Liver (tissue), 9 donors: ENCODE measurements around the gene B9D2. TPM values are rescaled to one million over a fixed set of nuclear protein-coding genes. Genes with fewer than 3 reads are reported as not detected.
A peak's percentile ranks its signal among the peaks of the same experiment; 100 is the strongest.

ENCODE experiments used
- DNase-seq: peaks from one replicate; pipeline ENCODE4 v3.0.0-alpha.2; 2017; ENCODE audit warnings: low spot score
- H3K27ac ChIP-seq, 2 donors: one replicate each; pipeline ENCODE4 v1.7.0; 2013; ENCODE audit warnings: inconsistent platforms in 2 of 2, low read length in 2 of 2, control low read depth in 1 of 2, low read depth in 1 of 2, mild to moderate bottlenecking in 1 of 2
- H3K27me3 ChIP-seq, 4 donors: one replicate each; pipeline versions ENCODE4 v1.6.1 to v1.7.0; 2013; ENCODE audit warnings: low read length in 3 of 4, inconsistent platforms in 1 of 4, mild to moderate bottlenecking in 1 of 4, moderate library complexity in 1 of 4; ENCODE audit not compliant: control insufficient read depth in 4 of 4, insufficient read depth in 4 of 4
- H3K36me3 ChIP-seq, 4 donors: one replicate each; pipeline versions ENCODE4 v1.6.1 to v1.7.0; 2013; ENCODE audit warnings: low read length in 3 of 4, mild to moderate bottlenecking in 3 of 4, low read depth in 1 of 4, moderate library complexity in 1 of 4; ENCODE audit not compliant: control insufficient read depth in 4 of 4, insufficient read depth in 3 of 4
- H3K4me1 ChIP-seq, 4 donors: one replicate each; pipeline versions ENCODE4 v1.6.1 to v1.7.0; 2013; ENCODE audit warnings: low read length in 3 of 4, mild to moderate bottlenecking in 3 of 4, moderate library complexity in 1 of 4; ENCODE audit not compliant: control insufficient read depth in 4 of 4, insufficient read depth in 4 of 4
- H3K4me3 ChIP-seq, 3 donors: one replicate each; pipeline versions ENCODE4 v1.6.1 to v1.7.0; 2013; ENCODE audit warnings: low read length in 3 of 3, control low read depth in 1 of 3, low read depth in 1 of 3, mild to moderate bottlenecking in 1 of 3
- H3K9ac ChIP-seq, 2 donors: one replicate each; pipeline ENCODE4 v1.7.0; 2013; ENCODE audit warnings: low read length in 2 of 2, mild to moderate bottlenecking in 2 of 2, moderate library complexity in 2 of 2, control low read depth in 1 of 2, low read depth in 1 of 2
- H3K9me3 ChIP-seq, 4 donors: one replicate each; pipeline versions ENCODE4 v1.6.1 to v1.7.0; 2013; ENCODE audit warnings: low read length in 3 of 4; ENCODE audit not compliant: control insufficient read depth in 4 of 4
- GABPA ChIP-seq, 2 donors: IDR thresholded peaks in 1 of 2; conservative IDR thresholded peaks in 1 of 2; 2 replicates each; pipeline ENCODE4 v1.6.1; 2016; ENCODE audit warnings: antibody characterized with exemption in 2 of 2, mild to moderate bottlenecking in 1 of 2, moderate library complexity in 1 of 2
- HNF4A ChIP-seq, 2 donors: conservative IDR thresholded peaks; 2 replicates each; pipeline ENCODE4 v1.6.1; 2016; ENCODE audit warnings: antibody characterized with exemption in 2 of 2, mild to moderate bottlenecking in 2 of 2
- HNF4G ChIP-seq: IDR thresholded peaks from 2 replicates; pipeline ENCODE4 v1.6.1; 2016; ENCODE audit warnings: antibody characterized with exemption
- JUND ChIP-seq, 2 donors: IDR thresholded peaks; 2 replicates each; pipeline ENCODE4 v1.6.1; 2016; ENCODE audit warnings: antibody characterized with exemption in 2 of 2
- NR2F2 ChIP-seq: IDR thresholded peaks from 2 replicates; pipeline ENCODE4 v1.6.1; 2016; ENCODE audit warnings: antibody characterized with exemption
- RAD21 ChIP-seq, 2 donors: IDR thresholded peaks; 2 replicates each; pipeline ENCODE4 v1.6.1; 2016; ENCODE audit warnings: antibody characterized with exemption in 2 of 2, mild to moderate bottlenecking in 2 of 2
- RXRA ChIP-seq, 2 donors: IDR thresholded peaks; 2 replicates each; pipeline ENCODE4 v1.6.1; 2017 to 2018; ENCODE audit warnings: antibody characterized with exemption in 2 of 2, mild to moderate bottlenecking in 1 of 2
- TAF1 ChIP-seq: conservative IDR thresholded peaks from 2 replicates; pipeline ENCODE4 v1.6.1; 2016; ENCODE audit warnings: antibody characterized with exemption, mild to moderate bottlenecking
- ZBTB33 ChIP-seq: IDR thresholded peaks from 2 replicates; pipeline ENCODE4 v1.6.1; 2016; ENCODE audit warnings: antibody characterized with exemption
- WGBS: extraction: QIAGEN DNeasy Blood & Tissue Kit; methylation state at CpG from one replicate; pipeline ENCODE4 v1.1.7; 2013; 5-methylcytosine and 5-hydroxymethylcytosine counted together
- polyA plus RNA-seq, 2 donors: library from polyadenylated mRNA; stranded (reverse) in 1 of 2; unstranded in 1 of 2; fragments of 200-250 nt in 1 of 2; fragments of >200 nt in 1 of 2; fragmentation: Nextera tagmentation in 1 of 2; extraction: Ambion mirVana in 1 of 2; gene quantifications; one replicate each; pipeline versions ENCODE4 v1.2.1 to v1.2.3, GENCODE V29; 2013 to 2015
- total RNA-seq, 2 donors: library from RNA; depleted of rRNA; stranded (reverse); fragments of >200 nt; gene quantifications; one replicate each; pipeline ENCODE4 v1.2.3, GENCODE V29; 2014
- TF ChIP-seq, protein P1 (sequence below): fragments of 150-350 bp; IDR thresholded peaks from 2 replicates; pipeline ENCODE4 v1.5.1; 2017; ENCODE audit warnings: improper control_type of control experiment, low read depth, low read length; ENCODE audit not compliant: missing input control
- donor health status: healthy.
- donor health status: healthy.
- donor health status: healthy.
- donor health status: healthy.
- donor health status: healthy.

The B9D2 gene
- total and polyA plus RNA-seq, 4 donors: 2.4 to 3.7 (median 3.0) TPM

DNA sequence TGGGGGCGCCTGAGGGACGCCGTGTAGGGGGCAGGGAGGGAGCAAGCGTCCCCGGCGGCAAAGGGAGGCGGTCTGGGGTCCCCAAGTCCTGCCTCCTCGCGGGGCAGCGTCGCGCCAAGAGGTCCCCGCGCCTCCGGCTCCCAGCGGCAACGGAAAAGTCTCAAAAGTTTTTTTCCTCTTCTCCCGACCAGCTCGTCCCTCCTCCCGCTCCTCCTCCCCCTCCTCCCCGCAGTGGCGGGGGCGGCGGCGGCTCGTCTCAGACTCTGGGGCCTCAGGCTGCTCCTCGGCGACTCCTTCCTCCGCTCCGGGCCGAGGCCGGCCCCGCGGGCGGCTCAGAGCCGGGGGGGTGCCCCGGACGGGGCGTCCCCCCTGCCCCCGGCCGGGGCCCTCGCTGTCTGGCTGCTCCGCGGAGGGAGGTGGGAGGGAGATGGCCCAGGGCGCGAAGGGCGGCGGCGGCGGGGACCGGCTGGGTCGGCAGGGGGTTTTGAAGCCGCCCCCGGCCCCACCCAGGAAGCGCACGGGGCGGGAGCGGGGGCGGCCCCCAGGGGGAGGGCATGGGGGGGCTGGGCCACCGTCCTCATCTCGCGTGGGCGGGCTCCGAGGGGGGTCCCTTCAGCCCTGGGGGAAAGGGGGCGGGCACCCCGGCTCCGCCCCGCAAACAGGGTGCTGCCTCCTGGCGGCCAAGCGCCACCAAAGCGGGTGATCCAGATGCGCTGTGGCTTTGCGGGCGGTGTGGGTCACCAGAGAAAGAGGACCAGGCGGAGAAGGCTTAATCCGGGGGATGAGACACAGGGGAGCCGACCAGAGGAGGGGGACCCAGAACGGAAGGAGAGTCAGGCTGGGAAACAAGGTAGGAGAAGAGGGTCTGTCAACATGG, 10.2 kb downstream of the B9D2 start, which contains the start of gene TGFB1:
TGFB1 (minus strand) TSS at position 457 of the 877 bp plus-strand sequence. CDS start 878 bp downstream, outside the sequence.
- WGBS: 2% methylated on average over 78 of the region's 78 CpGs
- Histone ChIP-seq H3K4me1 (peaks cover 0 to 39% (median 20%) of the 10 kb centered on the region in 4 donors), H3K9ac (peak within 1 kb of the TSS; percentile 20 to 46), H3K4me3 (peak within 1 kb of the TSS; percentile 45 to 69 (median 61)), H3K27ac (peak within 1 kb of the TSS; percentile 71 to 73), H3K9me3 (no peaks in the 10 kb centered on the region), H3K27me3 (no peaks in the 10 kb centered on the region), H3K36me3 (no peaks in the 10 kb centered on the region)
- DNase-seq: peak; percentile 76
- TF ChIP-seq RAD21 (IDR thresholded peaks at IDR 0.05) (peak; percentile 52 to 72), HNF4G (no peak)
- TF ChIP-seq, protein P1, sequence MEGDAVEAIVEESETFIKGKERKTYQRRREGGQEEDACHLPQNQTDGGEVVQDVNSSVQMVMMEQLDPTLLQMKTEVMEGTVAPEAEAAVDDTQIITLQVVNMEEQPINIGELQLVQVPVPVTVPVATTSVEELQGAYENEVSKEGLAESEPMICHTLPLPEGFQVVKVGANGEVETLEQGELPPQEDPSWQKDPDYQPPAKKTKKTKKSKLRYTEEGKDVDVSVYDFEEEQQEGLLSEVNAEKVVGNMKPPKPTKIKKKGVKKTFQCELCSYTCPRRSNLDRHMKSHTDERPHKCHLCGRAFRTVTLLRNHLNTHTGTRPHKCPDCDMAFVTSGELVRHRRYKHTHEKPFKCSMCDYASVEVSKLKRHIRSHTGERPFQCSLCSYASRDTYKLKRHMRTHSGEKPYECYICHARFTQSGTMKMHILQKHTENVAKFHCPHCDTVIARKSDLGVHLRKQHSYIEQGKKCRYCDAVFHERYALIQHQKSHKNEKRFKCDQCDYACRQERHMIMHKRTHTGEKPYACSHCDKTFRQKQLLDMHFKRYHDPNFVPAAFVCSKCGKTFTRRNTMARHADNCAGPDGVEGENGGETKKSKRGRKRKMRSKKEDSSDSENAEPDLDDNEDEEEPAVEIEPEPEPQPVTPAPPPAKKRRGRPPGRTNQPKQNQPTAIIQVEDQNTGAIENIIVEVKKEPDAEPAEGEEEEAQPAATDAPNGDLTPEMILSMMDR: peak; percentile 75

GRCh38 chr19:41352609-41353465, 11.1 kb downstream of the B9D2 start:
- no peaks in the 10 kb centered on the region for H3K9me3 ChIP-seq
- TF ChIP-seq ZBTB33 (no peak), JUND (IDR thresholded peaks at IDR 0.05) (no peak), RAD21 (IDR thresholded peaks at IDR 0.05) (no peak)
- no peaks in the 10 kb centered on the region for H3K36me3 ChIP-seq
- peak; percentile 66 for DNase-seq
- H3K4me1 ChIP-seq: peaks cover 0 to 39% (median 19%) of the 10 kb centered on the region in 4 donors
- 2% methylated on average over 71 of the region's 71 CpGs for WGBS
- H3K4me3 ChIP-seq: peak overlapping the region; percentile 45 to 69 (median 61)
- peak overlapping the region; percentile 46 to 53 for H3K9ac ChIP-seq
- H3K27ac ChIP-seq: peak overlapping the region; percentile 71 to 73
- no peaks in the 10 kb centered on the region for H3K27me3 ChIP-seq

DNA sequence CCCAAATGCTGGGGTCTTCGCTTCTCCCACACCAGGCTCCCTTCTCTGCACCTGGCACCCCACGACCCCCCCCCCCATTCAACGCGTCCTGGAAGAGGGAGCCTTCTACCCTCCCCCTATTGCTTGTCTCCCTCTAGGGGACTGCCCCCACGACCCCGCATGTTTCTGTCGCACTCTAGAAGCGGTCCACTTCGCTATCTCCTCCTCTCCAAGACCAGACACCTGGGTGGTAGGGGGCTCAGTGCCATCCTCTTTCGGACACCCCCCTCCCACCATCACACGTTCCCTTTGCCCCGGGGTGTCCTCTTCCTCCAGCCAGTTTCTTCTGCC, 11.7 kb downstream of the B9D2 start:
- Histone ChIP-seq H3K9me3 (no peaks in the 10 kb centered on the region), H3K27me3 (no peaks in the 10 kb centered on the region), H3K4me3 (peak overlapping the region; percentile 33 to 69 (median 61)), H3K4me1 (peaks cover 0 to 39% (median 18%) of the 10 kb centered on the region in 4 donors), H3K27ac (peak overlapping the region; percentile 63 to 71), H3K9ac (peak overlapping the region; percentile 26 to 53), H3K36me3 (no peaks in the 10 kb centered on the region)
- TF ChIP-seq GABPA (IDR thresholded peaks at IDR 0.05 in 1 of 2, conservative IDR thresholded peaks at IDR 0.05 in 1 of 2) (no peak), HNF4A (conservative IDR thresholded peaks at IDR 0.05) (no peak), RXRA (IDR thresholded peaks at IDR 0.05) (no peak), NR2F2 (no peak), TAF1 (no peak), JUND (IDR thresholded peaks at IDR 0.05) (no peak)
- 1% methylated on average over 12 of the region's 12 CpGs for WGBS
- no peak for DNase-seq
